Esophagus squamous epithelium (tissue), 5 donors: Measurements from ENCODE around the gene RALGPS1. TPM values are rescaled to one million over a fixed set of nuclear protein-coding genes. Genes with fewer than 3 reads are reported as not detected.
A peak's percentile ranks its signal among the peaks of the same experiment; 100 is the strongest.

Experiments
- DNase-seq: peaks from one replicate; lab custom pipeline; 2025; lab: John Stamatoyannopoulos, UW
- H3K27ac ChIP-seq, 4 donors: fragments of 200-600 bp; sonication (generic); one replicate each; pipeline ENCODE4 v1.5.1; 2016 to 2019; ENCODE audit warnings: mild to moderate bottlenecking in 1 of 4
- H3K27me3 ChIP-seq, 4 donors: fragments of 200-600 bp; sonication (generic); 1 replicate in 3 of 4; 2 replicates in 1 of 4; pipeline versions ENCODE4 v1.5.1 to v1.6.0; 2017 to 2021; ENCODE audit warnings: antibody characterized with exemption in 1 of 4
- H3K36me3 ChIP-seq, 3 donors: fragments of 200-600 bp; sonication (generic); one replicate each; pipeline ENCODE4 v1.5.1; 2016 to 2019
- H3K4me1 ChIP-seq, 3 donors: fragments of 200-600 bp; sonication (generic); one replicate each; pipeline ENCODE4 v1.5.1; 2017 to 2019
- H3K4me3 ChIP-seq, 4 donors: fragments of 200-600 bp; sonication (generic); 1 replicate in 3 of 4; 2 replicates in 1 of 4; pipeline ENCODE4 v1.5.1; 2016 to 2019; ENCODE audit warnings: mild to moderate bottlenecking in 2 of 4, moderate library complexity in 1 of 4
- H3K9me3 ChIP-seq, 3 donors: fragments of 200-600 bp; sonication (generic); one replicate each; pipeline ENCODE4 v1.5.1; 2016 to 2019
- POLR2A ChIP-seq, 4 donors: fragments of 450-650 bp; IDR thresholded peaks; one replicate each; pipeline ENCODE4 v1.6.1; 2017; ENCODE audit warnings: antibody characterized with exemption in 4 of 4, mild to moderate bottlenecking in 4 of 4, moderate library complexity in 3 of 4
- WGBS, 2 donors: methylation state at CpG; one replicate each; pipeline ENCODE4 v1.1.5; 2018; 5-methylcytosine and 5-hydroxymethylcytosine counted together
- intact Hi-C: fragments of 100-400 bp; cut with DNase I; formaldehyde crosslinking; loops from one replicate; pipeline ENCODE4 v1.15.0; 2022
- total RNA-seq, 4 donors: library from RNA; depleted of rRNA; stranded (reverse); fragments of >200 nt; gene quantifications; one replicate each; pipeline ENCODE4 v1.1.0, GENCODE V29; 2016
- TF ChIP-seq, protein P1 (sequence below), 6 experiments: fragments of 450-650 bp in 4 of 6; fragments of 200-600 bp in 2 of 6; sonication (generic) in 2 of 6; IDR thresholded peaks; one replicate each; pipeline ENCODE4 v1.5.1; 2016 to 2019; ENCODE audit warnings: antibody characterized with exemption in 6 of 6, mild to moderate bottlenecking in 4 of 6, moderate library complexity in 4 of 6
- donor health status: DM: yes; HTN: yes; CAD: no.

The RALGPS1 gene
- total RNA-seq, 4 donors from 2014 or later = 3.0 to 16.4 (median 10.6) TPM

- Histone ChIP-seq H3K4me1 (peaks cover 20 to 59% (median 25%) of the 10 kb centered on the region in 3 donors), H3K27me3 (no peaks in the 10 kb centered on the region), H3K36me3 (peaks cover 0 to 10% (median 0%) of the 10 kb centered on the region in 3 donors), H3K4me3 (no peak overlapping the region), H3K27ac (peak overlapping the region; percentile 70 to 84 (median 78)), H3K9me3 (no peaks in the 10 kb centered on the region)
- WGBS, 2 donors = 72 to 78% methylated on average over 2 to 3 of the region's 3 CpGs
- intact Hi-C loops = no loop called here
- TF ChIP-seq POLR2A (IDR thresholded peaks at IDR 0.05) = no peak
- TF ChIP-seq, protein P1, sequence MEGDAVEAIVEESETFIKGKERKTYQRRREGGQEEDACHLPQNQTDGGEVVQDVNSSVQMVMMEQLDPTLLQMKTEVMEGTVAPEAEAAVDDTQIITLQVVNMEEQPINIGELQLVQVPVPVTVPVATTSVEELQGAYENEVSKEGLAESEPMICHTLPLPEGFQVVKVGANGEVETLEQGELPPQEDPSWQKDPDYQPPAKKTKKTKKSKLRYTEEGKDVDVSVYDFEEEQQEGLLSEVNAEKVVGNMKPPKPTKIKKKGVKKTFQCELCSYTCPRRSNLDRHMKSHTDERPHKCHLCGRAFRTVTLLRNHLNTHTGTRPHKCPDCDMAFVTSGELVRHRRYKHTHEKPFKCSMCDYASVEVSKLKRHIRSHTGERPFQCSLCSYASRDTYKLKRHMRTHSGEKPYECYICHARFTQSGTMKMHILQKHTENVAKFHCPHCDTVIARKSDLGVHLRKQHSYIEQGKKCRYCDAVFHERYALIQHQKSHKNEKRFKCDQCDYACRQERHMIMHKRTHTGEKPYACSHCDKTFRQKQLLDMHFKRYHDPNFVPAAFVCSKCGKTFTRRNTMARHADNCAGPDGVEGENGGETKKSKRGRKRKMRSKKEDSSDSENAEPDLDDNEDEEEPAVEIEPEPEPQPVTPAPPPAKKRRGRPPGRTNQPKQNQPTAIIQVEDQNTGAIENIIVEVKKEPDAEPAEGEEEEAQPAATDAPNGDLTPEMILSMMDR (IDR thresholded peaks at IDR 0.05) = no peak
- DNase-seq = no peak
Measured at GRCh38 chr9:127112735-127113161, 198.2 kb downstream of the RALGPS1 start.

- Histone ChIP-seq H3K4me1 (peaks cover 20 to 63% (median 25%) of the 10 kb centered on the region in 3 donors), H3K27ac (peak overlapping the region; percentile 70 to 84 (median 78)), H3K9me3 (no peaks in the 10 kb centered on the region), H3K27me3 (no peaks in the 10 kb centered on the region), H3K4me3 (no peak overlapping the region), H3K36me3 (peaks cover 0 to 5% (median 0%) of the 10 kb centered on the region in 3 donors)
- intact Hi-C loops = no loop called here
- no peak for TF ChIP-seq POLR2A (IDR thresholded peaks at IDR 0.05)
- TF ChIP-seq, protein P1 (IDR thresholded peaks at IDR 0.05) = no peak
- no peak for DNase-seq
- WGBS, 2 donors = 56 to 69% methylated on average over 8 to 9 of the region's 10 CpGs
Measured at GRCh38 chr9:127113191-127113972, 198.8 kb downstream of the RALGPS1 start.

- Histone ChIP-seq H3K9me3 (no peaks in the 10 kb centered on the region), H3K36me3 (peaks cover 0 to 6% (median 0%) of the 10 kb centered on the region in 3 donors), H3K4me3 (no peak overlapping the region), H3K27me3 (no peaks in the 10 kb centered on the region), H3K27ac (peak overlapping the region in 1 of 4 donors; percentile 19), H3K4me1 (peaks cover 20 to 75% (median 28%) of the 10 kb centered on the region in 3 donors)
- TF ChIP-seq, protein P1 (IDR thresholded peaks at IDR 0.05) = no peak
- TF ChIP-seq POLR2A (IDR thresholded peaks at IDR 0.05) = no peak
- WGBS, 2 donors = 74 to 93% methylated on average over 3 to 5 of the region's 5 CpGs
- intact Hi-C loops = no loop called here
- DNase-seq = no peak
Measured at GRCh38 chr9:127114606-127115005, 200.0 kb downstream of the RALGPS1 start.

DNA sequence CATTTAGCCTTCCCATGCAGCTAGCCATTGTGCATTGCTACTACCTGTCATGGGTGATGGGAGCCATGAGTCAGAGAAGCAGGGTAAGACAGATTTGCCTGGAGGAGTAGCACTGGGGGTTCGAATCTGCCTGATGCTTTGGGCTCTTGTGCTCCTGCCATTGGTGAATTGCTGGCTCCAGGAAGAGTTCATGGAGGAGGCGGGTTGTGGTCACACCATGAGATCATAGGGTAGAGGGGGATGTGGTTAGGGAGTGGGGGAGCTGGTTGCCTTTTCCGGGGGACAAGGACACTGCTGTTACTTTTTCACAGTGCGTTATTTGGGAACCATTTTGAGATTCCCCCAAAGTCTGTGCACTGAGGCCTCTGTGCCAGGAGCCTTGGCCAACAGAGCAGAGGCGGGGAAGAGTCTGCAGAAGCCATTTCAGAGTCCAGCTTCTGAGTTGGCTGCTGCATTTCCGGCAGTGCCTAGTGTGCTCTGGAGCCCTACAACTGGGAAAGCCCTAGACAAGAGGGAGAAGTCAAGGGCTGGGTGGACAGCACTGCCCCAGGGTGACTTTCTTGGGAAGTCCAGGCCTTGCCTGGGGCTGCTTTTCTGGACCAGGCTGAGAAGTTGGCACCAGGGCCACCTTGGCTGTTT lies 201.6 kb downstream of the RALGPS1 start:
- WGBS, 2 donors = 53 to 82% methylated on average over 4 to 5 of the region's 6 CpGs
- intact Hi-C loops = no loop called here
- Histone ChIP-seq H3K4me1 (peaks cover 20 to 84% (median 39%) of the 10 kb centered on the region in 3 donors), H3K27me3 (no peaks in the 10 kb centered on the region), H3K4me3 (no peak overlapping the region), H3K9me3 (no peaks in the 10 kb centered on the region), H3K36me3 (peaks cover 0 to 6% (median 0%) of the 10 kb centered on the region in 3 donors), H3K27ac (no peak overlapping the region)
- TF ChIP-seq, protein P1 (IDR thresholded peaks at IDR 0.05) = no peak
- DNase-seq = no peak

- peaks cover 0 to 6% (median 0%) of the 10 kb centered on the region in 3 donors for H3K36me3 ChIP-seq
- H3K9me3 ChIP-seq = no peaks in the 10 kb centered on the region
- intact Hi-C loops = no loop called here
- TF ChIP-seq, protein P1 (IDR thresholded peaks at IDR 0.05) = no peak
- TF ChIP-seq POLR2A (IDR thresholded peaks at IDR 0.05) = no peak
- no peak overlapping the region for H3K4me3 ChIP-seq
- WGBS, 2 donors = 69 to 91% methylated on average over 1 to 2 of the region's 2 CpGs
- H3K27me3 ChIP-seq = no peaks in the 10 kb centered on the region
- DNase-seq = no peak
- no peak overlapping the region for H3K27ac ChIP-seq
- peaks cover 14 to 84% (median 36%) of the 10 kb centered on the region in 3 donors for H3K4me1 ChIP-seq
Measured at GRCh38 chr9:127116957-127117356, 202.4 kb downstream of the RALGPS1 start.
